Measurements from ENCODE around the gene MCCC1. TPM values are rescaled to one million over a fixed set of nuclear protein-coding genes. Genes with fewer than 3 reads are reported as not detected.

MCCC1 gene
- total and polyA plus RNA-seq, 2 of the 13 experiments (the other 11 are each of a cell fraction or from before 2014, with no cell fraction given), result 11.7 to 30.1 TPM

GRCh38 chr3:183058351-183058750 is 40.9 kb downstream of the MCCC1 start:
- in situ Hi-C loops (cut with HindIII; ENCODE audit: extremely low pct_ligation_motif_present, low pct_unique_long_range_greater_than_20kb), result no loop called here
- POLR2A ChIA-PET, result no interaction called here
- H3K9ac ChIP-seq (ENCODE audit: insufficient read depth, low read depth, low read length), result no peak overlapping the region
- peaks cover 0 to 12% of the 10 kb centered on the region in 2 experiments; a peak in 2 of 5 replicates for H3K36me3 ChIP-seq (replicated peaks in 1 of 2; ENCODE audit: control insufficient read depth in 1 of 2, insufficient read depth in 2 of 2, low read length in 2 of 2)
- H3K27me3 ChIP-seq (ENCODE audit: control insufficient read depth in 1 of 2, insufficient read depth in 2 of 2, low read length in 2 of 2), result no peaks in the 10 kb centered on the region
- CTCF ChIA-PET (ENCODE audit: low intra/inter-chr PET ratio, low total read pairs), result no interaction called here
- 95% methylated on average over 2 of the region's 2 CpGs for WGBS (ENCODE audit: low lambda C conversion rate)
- no peaks in the 10 kb centered on the region for H3K9me3 ChIP-seq (ENCODE audit: low read length)
- H3K4me3 ChIP-seq (replicated peaks in 1 of 3; ENCODE audit: insufficient read depth in 1 of 3, low read depth in 2 of 3, low read length in 3 of 3), result no peak overlapping the region
- no peaks in the 10 kb centered on the region for H3K79me2 ChIP-seq (ENCODE audit: insufficient read depth, low read length)
- no peak for TF ChIP-seq ZNF451 (CRISPR knock-in tag; IDR thresholded peaks at IDR 0.05)
- TF ChIP-seq TEAD3 (CRISPR knock-in tag; optimal IDR thresholded peaks at IDR 0.05; ENCODE audit: borderline replicate concordance), result peak; percentile 20
- intact Hi-C loops (cut with micrococcal nuclease; ENCODE audit: unreplicated experiment), result no loop called here
- H3K4me1 ChIP-seq (ENCODE audit: insufficient read depth, low read length), result no peaks in the 10 kb centered on the region
- H2AFZ ChIP-seq (ENCODE audit: low read length), result no peak overlapping the region
- H3K27ac ChIP-seq (ENCODE audit: extremely low read length, insufficient read depth, low read length), result no peak overlapping the region
- H4K20me1 ChIP-seq (ENCODE audit: insufficient read depth, low read length), result no peaks in the 10 kb centered on the region
- DNase-seq (ENCODE audit: low spot score) (no peak), FAIRE-seq (no peak), ATAC-seq (no peak)
- H3K4me2 ChIP-seq (ENCODE audit: low read depth, low read length), result no peak overlapping the region
- no TSS peak for BruUV-seq (replicated peaks)

DNA sequence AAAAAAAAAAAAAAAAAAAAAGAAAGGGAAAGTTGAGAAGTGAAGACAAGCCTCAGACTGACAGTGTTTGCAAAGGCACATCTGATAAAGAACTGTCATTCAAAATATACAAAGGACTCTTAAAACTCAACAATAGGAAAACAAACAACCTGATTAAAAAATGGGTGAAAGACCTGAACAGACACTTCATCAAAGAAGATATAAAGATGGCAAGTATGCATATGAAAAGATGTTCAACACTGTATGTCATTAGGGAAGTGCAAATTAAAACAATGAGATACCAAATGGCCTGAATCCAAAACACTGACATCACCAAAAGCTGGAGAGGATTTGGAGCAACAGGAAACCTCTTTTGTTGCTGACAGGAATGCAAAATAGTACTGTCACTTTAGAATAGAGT is 48.6 kb downstream of the MCCC1 start:
- Histone ChIP-seq H3K4me2 (ENCODE audit: low read depth, low read length) (no peak overlapping the region), H2AFZ (ENCODE audit: low read length) (no peak overlapping the region), H3K9ac (ENCODE audit: insufficient read depth, low read depth, low read length) (no peak overlapping the region), H4K20me1 (ENCODE audit: insufficient read depth, low read length) (no peaks in the 10 kb centered on the region), H3K79me2 (ENCODE audit: insufficient read depth, low read length) (no peaks in the 10 kb centered on the region), H3K9me3 (ENCODE audit: low read length) (no peaks in the 10 kb centered on the region), H3K27me3 (ENCODE audit: control insufficient read depth in 1 of 2, insufficient read depth in 2 of 2, low read length in 2 of 2) (no peaks in the 10 kb centered on the region), H3K36me3 (replicated peaks in 1 of 2; ENCODE audit: control insufficient read depth in 1 of 2, insufficient read depth in 2 of 2, low read length in 2 of 2) (peaks cover 1 to 12% of the 10 kb centered on the region in 2 experiments; a peak in 2 of 5 replicates), H3K4me1 (ENCODE audit: insufficient read depth, low read length) (no peaks in the 10 kb centered on the region), H3K4me3 (replicated peaks in 1 of 3; ENCODE audit: insufficient read depth in 1 of 3, low read depth in 2 of 3, low read length in 3 of 3) (no peak overlapping the region), H3K27ac (ENCODE audit: extremely low read length, insufficient read depth, low read length) (no peak overlapping the region)
- BruUV-seq (replicated peaks), result no TSS peak
- POLR2A ChIA-PET, result interaction anchor here (0.7 kb wide), 1 partner anchor 756 kb away, joined by 3 read pairs; no protein-coding TSS in a partner anchor
- in situ Hi-C loops (cut with HindIII; ENCODE audit: extremely low pct_ligation_motif_present, low pct_unique_long_range_greater_than_20kb), result no loop called here
- CTCF ChIA-PET (ENCODE audit: low intra/inter-chr PET ratio, low total read pairs), result no interaction called here
- FAIRE-seq (no peak), ATAC-seq (no peak), DNase-seq (ENCODE audit: low spot score) (no peak)
- intact Hi-C loops (cut with micrococcal nuclease; ENCODE audit: unreplicated experiment), result no loop called here
- TF ChIP-seq SMC3 (IDR thresholded peaks at IDR 0.05; ENCODE audit: low read length), result no peak
- TF ChIP-seq MNT (IDR thresholded peaks at IDR 0.05), result no peak
- TF ChIP-seq CENPT (CRISPR knock-in tag; IDR thresholded peaks at IDR 0.05; ENCODE audit: low read depth), result no peak
- TF ChIP-seq CCDC6 (CRISPR knock-in tag; IDR thresholded peaks at IDR 0.05), result no peak
- TF ChIP-seq PRDM4 (CRISPR knock-in tag; IDR thresholded peaks at IDR 0.05; ENCODE audit: borderline replicate concordance), result no peak
- no peak for TF ChIP-seq HIC2 (CRISPR knock-in tag; IDR thresholded peaks at IDR 0.05; ENCODE audit: low read depth)

Data from HepG2 (cell line).